H1 (cell line): Measurements from ENCODE around the gene TCF4. TPM values are rescaled to one million over a fixed set of nuclear protein-coding genes. Genes with fewer than 3 reads are reported as not detected.

Source experiments
- CTCF ChIA-PET: fragments of 300-600 bp; sonication (Branson Sonifier 250); formaldehyde crosslinking; loops from one replicate; lab custom pipeline; 2021; ENCODE audit not compliant: partially characterized antibody; lab: Charles Lee
- POLR2A ChIA-PET: fragments of 300-600 bp; sonication (Branson Sonifier 250); formaldehyde crosslinking; loops from one replicate; lab custom pipeline; 2021; ENCODE audit warnings: inconsistent platforms; ENCODE audit not compliant: partially characterized antibody; lab: Charles Lee
- DNase-seq, 2 experiments: peaks; one replicate each; pipeline versions ENCODE4 v3.0.0 to v3.0.0-alpha.2; 2010 to 2022; ENCODE audit warnings: low spot score in 2 of 2, low read depth in 1 of 2, mixed read lengths in 1 of 2
- FAIRE-seq: peaks from 2 replicates; lab custom pipeline; 2011; peaks lifted over from hg19 to GRCh38; lab: Jason Lieb, UNC
- H2AFZ ChIP-seq: 2 replicates; pipeline ENCODE4 v1.8.1; 2012; ENCODE audit warnings: low read length, inconsistent platforms
- H2AK5ac ChIP-seq: 2 replicates; pipeline ENCODE4 v1.6.1; 2013; ENCODE audit warnings: low read depth, low read length
- H2BK120ac ChIP-seq: replicated peaks from 2 replicates; pipeline ENCODE3; 2013; ENCODE audit warnings: low read depth, low read length, inconsistent platforms
- H2BK12ac ChIP-seq: 2 replicates; pipeline ENCODE4 v1.6.1; 2013; ENCODE audit warnings: low read depth, low read length
- H2BK15ac ChIP-seq: 2 replicates; pipeline ENCODE4 v1.6.1; 2013; ENCODE audit warnings: low read length
- H2BK20ac ChIP-seq: 2 replicates; pipeline ENCODE4 v1.6.1; 2013; ENCODE audit warnings: low read length
- H2BK5ac ChIP-seq: 2 replicates; pipeline ENCODE4 v1.6.1; 2013; ENCODE audit warnings: low read depth, low read length
- H3K14ac ChIP-seq: 2 replicates; pipeline ENCODE4 v1.6.1; 2013; ENCODE audit warnings: inconsistent platforms; ENCODE audit not compliant: insufficient read length
- H3K18ac ChIP-seq: 2 replicates; pipeline ENCODE4 v1.6.1; 2013; ENCODE audit warnings: low read length; ENCODE audit errors: extremely low read depth
- H3K23ac ChIP-seq: 2 replicates; pipeline ENCODE4 v1.6.1; 2013; ENCODE audit warnings: inconsistent platforms; ENCODE audit not compliant: insufficient read length
- H3K23me2 ChIP-seq: 2 replicates; pipeline ENCODE4 v1.6.1; 2013; ENCODE audit warnings: low read depth, low read length
- H3K27ac ChIP-seq: 2 replicates; pipeline ENCODE4 v1.6.1; 2011; ENCODE audit warnings: low read depth, low read length, inconsistent platforms
- H3K27me3 ChIP-seq, 4 experiments: replicated peaks in 1 of 4; 1 replicate in 1 of 4; 2 replicates in 3 of 4; pipeline versions ENCODE4 v1.6.1 to v1.8.1; 2011 to 2013; ENCODE audit warnings: low read length in 3 of 4, mild to moderate bottlenecking in 3 of 4, inconsistent platforms in 2 of 4, mixed read lengths in 2 of 4, moderate library complexity in 1 of 4; ENCODE audit not compliant: control insufficient read depth in 3 of 4, insufficient read depth in 3 of 4; ENCODE audit errors: extremely low read depth in 1 of 4
- H3K36me3 ChIP-seq, 4 experiments: 2 replicates each; pipeline versions ENCODE4 v1.6.1 to v1.8.1; 2011 to 2013; ENCODE audit warnings: mild to moderate bottlenecking in 4 of 4, low read length in 3 of 4, moderate library complexity in 2 of 4, control low read depth in 1 of 4, inconsistent platforms in 1 of 4; ENCODE audit not compliant: insufficient read depth in 4 of 4, control insufficient read depth in 2 of 4
- H3K4ac ChIP-seq: replicated peaks from 2 replicates; pipeline ENCODE3; 2013; ENCODE audit warnings: low read length, low read depth, mixed read lengths, inconsistent platforms; ENCODE audit not compliant: insufficient read length
- H3K4me1 ChIP-seq, 4 experiments: replicated peaks in 1 of 4; 1 replicate in 1 of 4; 2 replicates in 3 of 4; pipeline versions ENCODE4 v1.6.1 to v1.8.1; 2011 to 2013; ENCODE audit warnings: low read length in 3 of 4, inconsistent platforms in 2 of 4, mixed read lengths in 1 of 4; ENCODE audit not compliant: insufficient read depth in 4 of 4, control insufficient read depth in 3 of 4
- H3K4me2 ChIP-seq, 2 experiments: 2 replicates each; pipeline versions ENCODE4 v1.6.1 to v1.8.1; 2011 to 2013; ENCODE audit warnings: low read depth in 2 of 2, low read length in 2 of 2, control low read depth in 1 of 2, inconsistent platforms in 1 of 2, mild to moderate bottlenecking in 1 of 2; ENCODE audit not compliant: insufficient read depth in 1 of 2
- H3K4me3 ChIP-seq, 4 experiments: fragments of 200-600, 300-600 bp in 1 of 4; sonication (generic), shearing (Covaris generic), sonication (Bioruptor Twin) in 1 of 4; 2 replicates each; pipeline versions ENCODE4 v1.5.1 to v1.8.1; 2011 to 2016; ENCODE audit warnings: low read length in 4 of 4, low read depth in 3 of 4, control low read depth in 2 of 4, inconsistent platforms in 2 of 4, mild to moderate bottlenecking in 2 of 4, mixed read lengths in 1 of 4, moderate library complexity in 1 of 4; ENCODE audit not compliant: insufficient read depth in 2 of 4; ENCODE audit errors: extremely low read depth in 1 of 4
- H3K56ac ChIP-seq: replicated peaks from 2 replicates; pipeline ENCODE3; 2013; ENCODE audit warnings: low read depth, mild to moderate bottlenecking, mixed read lengths, low read length, inconsistent platforms; ENCODE audit not compliant: insufficient read length
- H3K79me1 ChIP-seq: 2 replicates; pipeline ENCODE4 v1.6.1; 2013; ENCODE audit warnings: low read depth, low read length, control low read depth
- H3K79me2 ChIP-seq, 2 experiments: 2 replicates each; pipeline versions ENCODE4 v1.6.1 to v1.8.1; 2012 to 2013; ENCODE audit warnings: low read length in 2 of 2, mild to moderate bottlenecking in 2 of 2, inconsistent platforms in 1 of 2; ENCODE audit not compliant: insufficient read depth in 2 of 2, control insufficient read depth in 1 of 2
- H3K9ac ChIP-seq, 4 experiments: replicated peaks in 1 of 4; 1 replicate in 1 of 4; 2 replicates in 3 of 4; pipeline versions ENCODE4 v1.6.1 to v1.8.1; 2011 to 2013; ENCODE audit warnings: low read depth in 3 of 4, low read length in 3 of 4, control low read depth in 2 of 4, mild to moderate bottlenecking in 2 of 4, moderate library complexity in 2 of 4, inconsistent platforms in 1 of 4; ENCODE audit errors: extremely low read depth in 1 of 4
- H3K9me3 ChIP-seq, 2 experiments: 2 replicates each; pipeline versions ENCODE4 v1.6.1 to v1.8.1; 2012 to 2013; ENCODE audit warnings: mild to moderate bottlenecking in 2 of 2, moderate library complexity in 2 of 2, control low read depth in 1 of 2, inconsistent platforms in 1 of 2, low read depth in 1 of 2, low read length in 1 of 2, mixed read lengths in 1 of 2; ENCODE audit not compliant: insufficient read depth in 2 of 2
- H4K20me1 ChIP-seq, 2 experiments: replicated peaks in 1 of 2; 2 replicates each; pipeline versions ENCODE3 to v1.8.1; 2011 to 2013; ENCODE audit warnings: inconsistent platforms in 2 of 2, low read length in 2 of 2, mild to moderate bottlenecking in 1 of 2; ENCODE audit not compliant: insufficient read depth in 2 of 2, control insufficient read depth in 1 of 2
- H4K5ac ChIP-seq: 2 replicates; pipeline ENCODE4 v1.6.1; 2013; ENCODE audit warnings: low read length, low read depth, mixed read lengths, inconsistent platforms; ENCODE audit not compliant: insufficient read length
- H4K8ac ChIP-seq: 2 replicates; pipeline ENCODE4 v1.8.0; 2013; ENCODE audit warnings: mild to moderate bottlenecking, moderate library complexity, low read length, inconsistent platforms; ENCODE audit not compliant: insufficient read depth; ENCODE audit errors: extremely low read depth
- H4K91ac ChIP-seq: replicated peaks from 2 replicates; pipeline ENCODE3; 2013; ENCODE audit warnings: low read length, mixed read lengths, inconsistent platforms; ENCODE audit not compliant: insufficient read length
- BCL11A ChIP-seq, 2 experiments: IDR thresholded peaks; one replicate each; pipeline ENCODE4 v1.6.1; 2011; ENCODE audit warnings: low read depth in 2 of 2, low read length in 2 of 2, mild to moderate bottlenecking in 2 of 2
- KDM4A ChIP-seq: IDR thresholded peaks from one replicate; pipeline ENCODE4 v1.7.1; 2012; ENCODE audit warnings: low read depth, mild to moderate bottlenecking, moderate library complexity, low read length, inconsistent platforms; ENCODE audit not compliant: severe bottlenecking
- WGBS, 2 experiments: shearing (Covaris generic) in 1 of 2; methylation state at CpG; one replicate each; pipeline versions ENCODE4 v1.1.6 to v1.1.7; 2013 to 2015; ENCODE audit warnings: low lambda C conversion rate in 2 of 2, mixed read lengths in 2 of 2, inconsistent platforms in 1 of 2, low coverage in 1 of 2, missing lambda C conversion rate in 1 of 2; ENCODE audit not compliant: insufficient replicate concordance in 2 of 2, insufficient coverage in 1 of 2, insufficient read length in 1 of 2; ENCODE audit errors: extremely low coverage in 1 of 2, missing lambda C conversion rate in 1 of 2; 5-methylcytosine and 5-hydroxymethylcytosine counted together
- polyA plus RNA-seq, 7 experiments: library from polyadenylated mRNA; depleted of rRNA in 3 of 7; stranded (reverse) in 5 of 7; unstranded in 2 of 7; fragments of >200 nt in 5 of 7; fragments of 200-250 nt in 2 of 7; gene quantifications; 1 replicate in 5 of 7; 2 replicates in 1 of 7; 4 replicates in 1 of 7; pipeline versions ENCODE4 v1.2.1 to v1.2.3, GENCODE V29; 2011 to 2013; ENCODE audit warnings: missing spikeins in 2 of 7, mixed read lengths in 2 of 7
- total RNA-seq: library from RNA; stranded (reverse); fragmentation: NEBNext Ultra II Directional; extraction: Animal tissue kit (Norgen Biotek cat#: 25700); gene quantifications from 2 replicates; pipeline ENCODE4 v1.2.1, GENCODE V29; 2021

Gene TCF4
- total and polyA plus RNA-seq, 2 of the 8 experiments (the other 6 are each of a cell fraction or from before 2014, with no cell fraction given) = 59.3 to 118 TPM

DNA sequence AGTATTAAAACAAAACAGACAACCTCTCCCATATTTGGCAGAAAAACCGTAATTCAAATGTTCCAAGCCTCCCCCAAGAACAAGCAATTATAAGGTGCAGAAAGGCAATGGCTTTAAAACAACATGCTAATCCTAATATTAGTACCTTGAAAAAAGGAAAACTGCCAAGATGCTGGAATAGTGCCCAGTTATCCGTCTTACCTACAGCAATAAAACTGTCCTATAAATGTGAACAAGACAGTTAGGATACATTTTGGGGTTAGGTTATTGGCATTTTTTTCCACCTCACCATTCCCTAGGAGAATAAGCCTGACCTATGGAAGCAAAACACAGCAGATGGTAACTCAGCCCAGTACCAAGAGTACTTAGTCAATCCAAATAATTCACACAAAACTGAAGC is 83.2 kb downstream of the TCF4 start:
- ChIA-PET CTCF (interaction anchor here (1.3 kb wide), 1 partner anchor 17 kb away, joined by 4 read pairs; no protein-coding TSS in a partner anchor), POLR2A (interaction anchor here (1.1 to 1.8 kb wide), 3 partner anchors 9 to 20 kb away, joined by 3 to 6 read pairs (median 4); no protein-coding TSS in a partner anchor)
- Histone ChIP-seq H2AK5ac (no peak overlapping the region), H2BK15ac (no peak overlapping the region), H3K27ac (no peak overlapping the region), H4K5ac (no peak overlapping the region), H2BK12ac (no peak overlapping the region), H4K91ac (no peak overlapping the region), H3K23me2 (no peaks in the 10 kb centered on the region; the same call in 1 of the 2 replicates), H2BK20ac (no peak overlapping the region), H3K9me3 (no peaks in the 10 kb centered on the region), H3K79me2 (peaks cover 0 to 90% of the 10 kb centered on the region in 2 experiments; a peak in 3 of 4 replicates), H3K14ac (no peak overlapping the region), H3K4ac (no peak overlapping the region), H2BK120ac (no peak overlapping the region), H3K27me3 (no peaks in the 10 kb centered on the region), H3K23ac (no peak overlapping the region), H2BK5ac (peak overlapping the region; percentile 10; the same call in 1 of the 2 replicates), H3K4me3 (no peak overlapping the region), H3K18ac (no peak overlapping the region), H3K4me2 (no peak overlapping the region), H4K20me1 (peaks cover 0 to 3% of the 10 kb centered on the region in 2 experiments), H3K36me3 (no peaks in the 10 kb centered on the region; a peak in 1 of 8 replicates), H2AFZ (no peak overlapping the region), H4K8ac (no peak overlapping the region), H3K4me1 (peaks cover 0 to 24% (median 9%) of the 10 kb centered on the region in 4 experiments; a peak in 4 of 7 replicates), H3K9ac (no peak overlapping the region), H3K79me1 (no peaks in the 10 kb centered on the region), H3K56ac (no peak overlapping the region)
- DNase-seq = no peak
- WGBS, 2 experiments = 93% methylated on average over 2 of the region's 2 CpGs; no CpG with 5 or more reads in 1 of the 2 experiments
- TF ChIP-seq KDM4A = no peak
- TF ChIP-seq BCL11A (IDR thresholded peaks at IDR 0.05; ENCODE audit: low read depth in 2 of 2, low read length in 2 of 2) = no peak
- FAIRE-seq = no peak
